SK-MEL-5 (cell line): ENCODE data around the gene MROH7. TPM values are rescaled to one million over a fixed set of nuclear protein-coding genes. Genes with fewer than 3 reads are reported as not detected.

Experiments used
- DNase-seq: peaks from one replicate; pipeline ENCODE4 v3.0.0-alpha.2; 2016; ENCODE audit warnings: low read depth, low spot score
- in situ Hi-C: cut with HindIII; loops from 2 replicates; pipeline ENCODE4 v1.10.0; 2016; ENCODE audit warnings: low sequenced_read_pairs, high pct_unique_total_duplicates, low pct_unique_long_range_greater_than_20kb
- polyA plus RNA-seq, 2 experiments: library from polyadenylated mRNA; depleted of rRNA; stranded (reverse); fragments of >200 nt; gene quantifications; 2 replicates each; pipeline ENCODE4 v1.2.3, GENCODE V29; 2015
- total RNA-seq: library from RNA; depleted of rRNA; stranded (reverse); fragments of >200 nt; shearing (Covaris generic); gene quantifications from 2 replicates; pipeline ENCODE4 v1.2.3, GENCODE V29; 2014; rRNA removed

The MROH7 gene
- total RNA-seq, result 0.11 TPM in 1 of 2 replicates, not detected in the other
- polyA plus RNA-seq (2015; cell fraction: cytosol; rRNA removed), result not detected in 2 replicates
- polyA plus RNA-seq (2015; cell fraction: nucleus; rRNA removed), result 0.16 and 0.23 TPM in 2 replicates

DNA sequence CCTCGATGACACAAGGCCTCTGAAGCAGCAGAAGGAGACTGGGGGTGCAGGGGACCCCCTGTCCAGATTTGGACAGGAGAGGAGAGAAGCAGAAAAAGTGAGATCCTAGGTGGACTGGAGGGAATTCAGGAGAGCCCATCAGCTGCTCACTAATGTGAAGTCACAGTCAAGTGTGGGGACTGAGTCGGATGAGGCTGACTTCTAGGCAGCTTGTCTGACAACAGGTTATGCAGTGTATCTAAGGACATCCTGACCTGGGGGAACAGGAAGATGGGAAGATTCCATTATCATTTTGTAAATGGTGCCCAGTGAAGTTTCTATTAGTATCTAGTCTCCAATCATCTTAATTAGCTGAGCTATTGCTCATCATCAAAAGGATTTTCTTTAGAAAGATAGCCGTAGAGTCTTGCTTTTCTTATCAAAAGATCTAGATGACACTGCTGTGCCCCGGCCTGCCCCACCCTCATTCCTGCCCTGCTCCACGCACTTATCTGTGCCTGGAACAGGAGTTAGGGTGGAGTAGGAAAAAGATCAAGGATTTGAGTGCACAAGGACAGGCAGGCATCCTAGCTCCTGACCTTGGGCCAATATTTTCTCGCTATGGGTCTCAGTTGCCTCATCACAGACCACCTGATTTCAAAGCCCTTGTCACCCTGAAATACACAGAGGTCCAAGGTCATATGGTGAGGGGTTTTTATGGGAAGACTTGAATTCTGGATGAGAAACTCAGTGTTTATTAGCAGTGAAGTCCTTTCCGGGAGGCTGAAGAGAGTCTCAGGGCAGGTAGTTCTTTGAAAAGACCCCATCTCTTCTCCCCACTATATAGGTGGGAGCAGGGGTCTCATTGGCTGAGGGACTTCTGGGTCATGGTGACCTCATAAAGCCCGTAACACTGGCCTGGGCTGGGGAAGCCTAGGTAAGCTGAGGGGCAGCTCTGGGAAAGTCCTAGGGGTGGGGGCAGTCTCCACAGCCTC is at the start of gene MROH7:
TSS of gene MROH7 (plus strand) at position 924 of the 974 bp plus-strand sequence. CDS start 11,141 bp downstream, outside the sequence.
- in situ Hi-C loops, result no loop called here
- no peak for DNase-seq

- in situ Hi-C loops, result no loop called here
Observed at GRCh38 chr1:54593571-54594160, 47.9 kb upstream of the MROH7 start.

GRCh38 chr1:54594463-54594862 is 47.1 kb upstream of the MROH7 start:
- DNase-seq, result no peak
- in situ Hi-C loops, result no loop called here

More at GRCh38 chr1:54593571-54594160, 47.9 kb upstream of the MROH7 start:
- no peak for DNase-seq

DNA sequence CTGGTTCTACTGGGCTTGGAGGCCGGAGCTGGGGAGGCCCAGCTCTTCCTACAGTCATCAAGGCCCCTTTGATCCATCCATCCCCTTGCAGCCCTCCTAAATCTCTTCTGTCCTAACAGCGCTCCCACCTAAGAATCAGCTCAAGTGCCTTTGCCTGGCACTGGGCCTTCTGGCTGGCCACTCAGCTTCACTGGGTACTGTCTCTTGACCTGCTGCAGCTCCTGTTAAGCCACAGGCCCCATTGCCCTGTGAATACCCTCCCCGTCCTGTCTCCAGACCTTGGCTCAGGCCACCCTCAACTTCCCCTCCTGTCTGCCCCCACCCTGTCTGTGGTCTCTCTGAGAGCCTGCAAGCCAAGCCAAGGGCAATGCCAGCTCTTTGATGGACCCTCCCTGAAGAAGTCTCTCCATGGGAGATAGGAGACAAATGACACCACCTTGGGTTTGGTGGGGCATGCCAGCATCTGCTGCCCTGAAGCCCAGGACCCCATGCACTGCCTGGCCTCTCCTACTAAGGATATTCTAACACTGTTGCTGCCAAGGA is 45.6 kb upstream of the MROH7 start:
- no peak for DNase-seq
- in situ Hi-C loops, result no loop called here

GRCh38 chr1:54596756-54597155 is 44.8 kb upstream of the MROH7 start:
- in situ Hi-C loops, result no loop called here

DNA sequence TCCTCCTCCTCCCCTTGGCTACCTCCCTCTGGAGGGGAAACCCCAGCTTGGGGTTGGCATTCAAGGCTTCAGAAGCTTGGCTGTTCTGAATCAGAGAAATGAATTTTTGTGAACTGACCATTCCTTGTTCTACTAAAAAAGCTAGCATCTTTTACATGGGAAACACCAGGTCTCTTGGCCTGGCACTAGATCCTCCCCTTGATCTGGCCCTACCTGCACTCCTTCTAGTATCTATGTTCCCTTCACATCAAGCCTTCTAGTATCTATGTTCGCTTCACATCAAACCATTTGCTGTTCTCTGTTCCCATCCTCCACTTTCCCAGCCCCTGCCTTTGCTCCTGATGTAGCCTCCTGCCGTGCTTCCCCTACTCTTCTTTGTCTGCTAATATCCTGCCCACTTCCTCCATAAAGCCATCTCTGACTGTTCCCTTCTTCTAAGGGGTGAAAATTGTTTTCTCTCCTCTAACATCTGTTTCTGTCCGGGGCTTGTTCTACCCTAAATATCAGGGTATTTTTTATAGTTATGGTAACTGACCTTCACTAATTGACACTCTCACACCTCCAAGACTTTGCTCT is 44.0 kb upstream of the MROH7 start:
- in situ Hi-C loops, result no loop called here
- no peak for DNase-seq

More at GRCh38 chr1:54596756-54597155, 44.8 kb upstream of the MROH7 start:
- DNase-seq, result no peak

- DNase-seq, result no peak
- in situ Hi-C loops, result no loop called here
Observed at GRCh38 chr1:54599211-54599823, 42.3 kb upstream of the MROH7 start.

DNA sequence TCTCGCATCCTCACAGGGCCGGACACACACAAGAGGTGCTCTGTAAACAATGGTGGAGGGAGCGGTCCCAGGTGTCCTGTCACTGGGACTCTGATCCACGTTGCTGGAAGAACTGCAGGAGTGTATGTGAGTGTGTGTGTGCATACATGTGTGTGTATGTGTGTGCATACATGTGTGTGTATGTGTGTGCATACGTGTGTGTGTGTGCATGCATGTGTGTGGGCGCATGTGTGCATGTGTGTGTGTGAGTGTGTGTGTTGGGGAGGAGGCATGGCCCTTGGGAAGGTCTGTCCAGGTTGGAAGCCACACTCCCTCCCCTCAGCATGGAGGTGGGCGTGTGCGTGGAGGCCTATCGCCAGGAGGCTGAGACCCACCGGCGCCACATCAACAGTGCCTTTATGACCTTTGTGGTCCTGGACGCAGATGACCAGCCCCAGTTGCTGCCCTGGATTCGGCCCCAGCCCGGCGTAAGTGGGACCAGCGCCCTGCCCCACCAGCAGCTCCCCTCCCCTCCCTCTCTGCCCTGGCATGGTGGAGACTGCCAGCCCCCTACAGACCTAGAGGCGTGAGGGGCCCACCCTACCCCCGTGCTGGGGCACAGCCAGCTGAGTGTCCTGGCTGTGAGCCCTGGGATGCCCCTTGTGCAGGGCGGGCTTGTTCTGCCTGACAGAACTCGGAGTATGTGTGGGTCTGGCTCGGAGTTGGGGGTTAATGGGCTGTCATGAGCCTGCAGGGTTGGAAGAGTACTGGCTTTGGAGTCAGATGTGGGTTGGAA is 40.5 kb upstream of the MROH7 start:
- DNase-seq, result no peak
- in situ Hi-C loops, result no loop called here

DNA sequence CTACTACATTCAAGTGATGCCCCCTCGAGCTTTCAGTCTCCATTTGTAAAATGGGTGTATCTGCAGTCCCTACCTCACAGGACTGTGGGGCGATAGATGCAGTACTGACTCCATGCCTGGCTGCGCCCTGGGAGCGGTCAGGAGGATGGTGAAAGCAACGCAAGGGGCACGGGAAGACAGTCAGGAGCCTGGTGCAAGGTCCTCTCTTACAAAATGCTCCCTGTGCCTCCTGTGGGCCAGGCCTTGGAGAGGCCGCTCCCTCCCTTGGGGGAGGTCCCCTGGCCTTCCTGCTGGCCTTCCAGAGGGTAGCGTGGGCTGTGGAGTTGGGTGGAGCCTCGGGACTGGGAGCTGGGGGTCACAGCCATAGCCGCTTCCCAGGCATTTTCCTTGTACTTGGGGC is 39.9 kb upstream of the MROH7 start:
- no peak for DNase-seq
- in situ Hi-C loops, result no loop called here

- no peak for DNase-seq
- in situ Hi-C loops, result no loop called here
Observed at GRCh38 chr1:54602554-54602953, 39.0 kb upstream of the MROH7 start.

DNA sequence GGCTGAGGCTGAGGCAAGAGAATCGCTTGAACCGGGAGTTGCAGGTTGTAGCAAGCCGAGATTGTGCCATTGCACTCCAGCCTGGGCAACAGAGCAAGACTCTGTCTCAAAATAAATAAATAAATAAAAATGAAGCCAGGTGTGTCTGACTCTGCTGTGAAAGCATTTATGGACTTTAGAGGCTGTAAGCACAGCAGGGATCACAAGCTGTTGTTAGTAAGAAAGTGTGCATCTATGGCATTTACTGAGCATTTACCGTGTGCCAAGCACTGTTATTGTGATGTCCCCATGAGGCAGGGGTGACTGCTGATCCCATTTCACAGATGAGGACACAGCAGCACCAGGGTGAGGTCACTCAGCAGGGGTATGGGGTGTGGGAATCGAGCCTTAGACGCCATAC is 38.3 kb upstream of the MROH7 start:
- in situ Hi-C loops, result no loop called here
- DNase-seq, result no peak

DNA sequence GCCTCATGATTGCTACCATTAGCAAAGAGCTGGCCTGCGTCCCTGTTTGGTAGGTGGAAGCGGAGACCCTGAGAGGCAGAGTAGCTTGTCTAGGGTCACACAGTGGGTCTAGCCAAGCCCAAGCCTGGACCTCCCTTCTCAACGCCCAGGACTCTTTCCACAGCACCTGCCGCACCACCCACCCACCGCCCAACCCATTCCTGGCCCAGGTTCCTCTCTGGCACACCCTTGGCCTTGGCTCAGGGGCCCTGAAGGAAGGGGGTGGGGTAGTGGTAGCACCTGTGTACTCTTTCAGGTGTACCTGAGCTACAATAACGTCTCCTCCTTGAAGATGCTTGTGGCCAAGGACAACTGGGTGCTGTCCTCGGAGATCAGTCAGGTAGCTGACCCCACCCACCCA is 37.5 kb upstream of the MROH7 start:
- DNase-seq, result no peak
- in situ Hi-C loops, result no loop called here

DNA sequence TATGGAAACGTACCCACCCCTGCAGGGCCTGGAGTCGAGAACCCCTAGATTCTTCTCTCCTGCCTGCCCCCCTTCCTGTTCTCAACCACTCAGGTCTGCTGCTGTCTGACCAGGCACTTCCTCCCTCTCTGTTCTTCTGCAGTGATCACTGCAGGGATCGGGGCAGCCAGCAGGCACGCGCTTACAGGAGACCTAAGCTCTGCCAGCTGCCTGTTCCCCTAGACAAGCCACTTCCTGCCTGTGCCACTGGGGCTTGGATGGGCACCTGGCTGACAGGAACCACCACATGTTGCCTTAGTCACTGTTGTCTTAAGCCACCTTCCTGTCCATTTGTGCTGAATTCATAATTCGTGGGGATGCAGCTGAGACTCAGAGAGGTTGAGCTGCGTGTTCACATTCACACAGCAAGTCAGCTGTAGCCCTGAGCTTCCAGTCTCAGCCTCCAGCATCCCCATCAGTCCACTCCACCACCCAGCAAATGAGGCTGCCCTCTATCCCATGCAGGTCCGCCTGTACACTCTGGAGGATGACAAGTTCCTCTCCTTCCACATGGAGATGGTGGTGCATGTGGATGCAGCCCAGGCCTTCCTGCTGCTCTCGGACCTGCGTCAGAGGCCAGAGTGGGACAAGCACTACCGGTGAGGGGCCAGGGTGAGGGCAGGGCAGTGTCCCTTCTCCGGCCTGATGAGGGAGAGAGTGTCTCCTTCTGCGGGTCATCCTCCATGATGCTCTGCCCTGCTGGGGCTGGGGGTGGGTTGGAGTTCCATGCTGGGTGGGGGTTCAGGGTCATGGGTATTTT is 36.8 kb upstream of the MROH7 start:
- DNase-seq, result no peak
- in situ Hi-C loops, result no loop called here

GRCh38 chr1:54606096-54606989 is 35.2 kb upstream of the MROH7 start:
- DNase-seq, result no peak
- in situ Hi-C loops, result no loop called here

GRCh38 chr1:54606990-54607325 is 34.6 kb upstream of the MROH7 start:
- no peak for DNase-seq
- in situ Hi-C loops, result no loop called here
